B cell (primary cell): Measurements from ENCODE around the gene DCAF15. TPM values are rescaled to one million over a fixed set of nuclear protein-coding genes. Genes with fewer than 3 reads are reported as not detected.
A peak's percentile ranks its signal among the peaks of the same experiment; 100 is the strongest.

ENCODE experiments used
- ATAC-seq: fragments of 200-7000 bp; cut with Tn5 transposase; one replicate; pipeline ENCODE4 v1.10.0; 2021; ENCODE audit warnings: low read depth, mild to moderate bottlenecking, moderate number of reproducible peaks, moderate library complexity
- CTCF ChIA-PET: fragments of 350-600 bp; sonication (Branson Sonifier 250); formaldehyde crosslinking; loops from one replicate; lab custom pipeline; 2021; ENCODE audit warnings: antibody characterized with exemption, inconsistent platforms; lab: Charles Lee
- POLR2A ChIA-PET: fragments of 350-600 bp; sonication (Branson Sonifier 250); formaldehyde crosslinking; loops from one replicate; lab custom pipeline; 2021; ENCODE audit warnings: antibody characterized with exemption; lab: Charles Lee
- DNase-seq: peaks from one replicate; pipeline ENCODE4 v3.0.0; 2013
- H2AFZ ChIP-seq: 2 replicates; pipeline ENCODE4 v1.6.1; 2012; ENCODE audit warnings: mild to moderate bottlenecking, low read depth, low read length; ENCODE audit not compliant: insufficient read depth, poor library complexity, severe bottlenecking
- H3K27ac ChIP-seq, 2 donors: 1 replicate in 1 of 2; 2 replicates in 1 of 2; pipeline ENCODE4 v1.5.1; 2012 to 2013; ENCODE audit warnings: low read length in 2 of 2, mild to moderate bottlenecking in 2 of 2, moderate library complexity in 1 of 2
- H3K27me3 ChIP-seq, 4 experiments: fragments of 200-600 bp in 1 of 4; sonication (generic) in 1 of 4; replicated peaks in 1 of 4; 1 replicate in 2 of 4; 2 replicates in 2 of 4; pipeline versions ENCODE4 v1.6.1 to v1.7.0; 2013 to 2016; ENCODE audit warnings: low read length in 3 of 4, mild to moderate bottlenecking in 2 of 4, mixed read lengths in 1 of 4, moderate library complexity in 1 of 4; ENCODE audit not compliant: insufficient read depth in 4 of 4, control insufficient read depth in 3 of 4; ENCODE audit errors: control extremely low read depth in 1 of 4
- H3K36me3 ChIP-seq, 2 experiments: replicated peaks in 1 of 2; 1 replicate in 1 of 2; 2 replicates in 1 of 2; pipeline versions ENCODE4 v1.6.1 to v1.7.1; 2013; ENCODE audit warnings: low read length in 1 of 2; ENCODE audit not compliant: insufficient read depth in 2 of 2, control insufficient read depth in 1 of 2; ENCODE audit errors: control extremely low read depth in 1 of 2, extremely low read depth in 1 of 2
- H3K4me1 ChIP-seq, 2 donors: fragments of 200-600 bp in 1 of 2; sonication (generic) in 1 of 2; 1 replicate in 1 of 2; 2 replicates in 1 of 2; pipeline versions ENCODE4 v1.5.1 to v1.6.1; 2013 to 2017; ENCODE audit warnings: low read length in 2 of 2; ENCODE audit not compliant: control insufficient read depth in 2 of 2, insufficient read depth in 2 of 2
- H3K4me2 ChIP-seq: replicated peaks from 2 replicates; pipeline ENCODE3; 2012; ENCODE audit warnings: mild to moderate bottlenecking, low read depth, low read length; ENCODE audit not compliant: poor library complexity, severe bottlenecking
- H3K4me3 ChIP-seq, 5 experiments: fragments of 200-600 bp in 1 of 5; sonication (generic) in 1 of 5; 1 replicate in 3 of 5; 2 replicates in 2 of 5; pipeline versions ENCODE4 v1.5.1 to v1.7.0; 2011 to 2016; ENCODE audit warnings: low read length in 4 of 5, mild to moderate bottlenecking in 4 of 5, low read depth in 2 of 5, control low read depth in 1 of 5, moderate library complexity in 1 of 5; ENCODE audit not compliant: insufficient read depth in 1 of 5; ENCODE audit errors: control extremely low read depth in 1 of 5, extremely low read depth in 1 of 5
- H3K79me2 ChIP-seq: fragments of 200-600 bp; sonication (generic); one replicate; pipeline ENCODE4 v1.6.0; 2016; ENCODE audit warnings: low read length; ENCODE audit not compliant: control insufficient read depth, insufficient read depth
- H3K9ac ChIP-seq: fragments of 200-600 bp; sonication (generic); 2 replicates; pipeline ENCODE4 v1.6.1; 2017; ENCODE audit warnings: mild to moderate bottlenecking, low read length, moderate library complexity
- H3K9me3 ChIP-seq, 3 donors: one replicate each; pipeline versions ENCODE4 v1.6.1 to v1.7.1; 2013; ENCODE audit warnings: low read length in 2 of 3; ENCODE audit not compliant: control insufficient read depth in 2 of 3, insufficient read depth in 1 of 3; ENCODE audit errors: control extremely low read depth in 1 of 3
- H4K20me1 ChIP-seq: 2 replicates; pipeline ENCODE4 v1.6.0; 2012; ENCODE audit warnings: mild to moderate bottlenecking, low read length; ENCODE audit not compliant: insufficient read depth, control insufficient read depth, poor library complexity, severe bottlenecking
- H3K27ac Mint-ChIP-seq: one replicate; pipeline ENCODE4 v1.8.0; 2021; ENCODE audit warnings: mixed read lengths
- H3K27me3 Mint-ChIP-seq: one replicate; pipeline ENCODE4 v1.8.0; 2021; ENCODE audit warnings: mixed read lengths
- H3K4me1 Mint-ChIP-seq: one replicate; pipeline ENCODE4 v1.8.0; 2021; ENCODE audit warnings: mixed read lengths
- H3K4me3 Mint-ChIP-seq: one replicate; pipeline ENCODE4 v1.8.0; 2021; ENCODE audit warnings: mixed read lengths
- H3K9me3 Mint-ChIP-seq: one replicate; pipeline ENCODE4 v1.8.0; 2022; ENCODE audit warnings: mixed read lengths; ENCODE audit not compliant: insufficient read depth
- EZH2 ChIP-seq: IDR thresholded peaks from 2 replicates; pipeline ENCODE4 v1.6.1; 2012; ENCODE audit warnings: borderline replicate concordance, low read depth, mild to moderate bottlenecking, moderate library complexity, low read length; ENCODE audit not compliant: insufficient read depth, poor library complexity, severe bottlenecking
- WGBS: methylation state at CpG from one replicate; pipeline ENCODE4 v1.1.5; 2013; ENCODE audit warnings: missing lambda C conversion rate; ENCODE audit not compliant: insufficient coverage; 5-methylcytosine and 5-hydroxymethylcytosine counted together
- intact Hi-C: fragments of 100-400 bp; cut with micrococcal nuclease; formaldehyde crosslinking; loops from one replicate; pipeline ENCODE4 v1.10.0; 2022
- polyA plus RNA-seq: library from polyadenylated mRNA; depleted of rRNA; stranded (reverse); fragments of >200 nt; gene quantifications from 2 replicates; pipeline ENCODE4 v1.2.3, GENCODE V29; 2012
- total RNA-seq, 2 donors: library from RNA; stranded (reverse); fragments of 120-200 nt in 1 of 2; gene quantifications; 1 replicate in 1 of 2; 2 replicates in 1 of 2; pipeline versions ENCODE4 v1.2.3 to v1.2.4, GENCODE V29; 2013 to 2022
- TF ChIP-seq, protein P1 (sequence below): fragments of 200-600 bp; IDR thresholded peaks from one replicate; pipeline ENCODE4 v1.8.0; 2022; ENCODE audit warnings: antibody characterized with exemption, mild to moderate bottlenecking

Gene DCAF15
- total and polyA plus RNA-seq, 2 donors (not counting 1 experiment from before 2014, with no cell fraction given), result 116 to 157 TPM

DNA sequence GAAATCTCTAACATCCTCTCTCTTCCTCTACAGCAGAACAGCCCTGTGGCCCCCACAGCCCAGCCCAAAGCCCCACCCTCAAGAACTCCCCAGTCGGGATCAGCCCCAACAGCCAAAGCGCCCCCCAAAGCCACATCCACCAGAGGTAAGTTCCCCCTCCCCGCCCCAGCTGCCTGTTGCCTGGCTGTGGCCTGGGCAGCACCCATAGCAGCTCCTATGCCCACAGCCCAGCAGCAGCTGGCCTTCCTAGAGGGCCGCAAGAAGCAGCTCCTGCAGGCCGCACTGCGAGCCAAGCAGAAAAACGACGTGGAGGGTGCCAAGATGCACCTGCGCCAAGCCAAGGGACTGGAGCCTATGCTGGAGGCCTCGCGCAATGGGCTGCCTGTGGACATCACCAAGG is 31.8 kb upstream of the DCAF15 start:
- Mint-ChIP-seq H3K27me3 (no peaks in the 10 kb centered on the region), H3K4me3 (no peak overlapping the region), H3K9me3 (no peaks in the 10 kb centered on the region), H3K27ac (no peak overlapping the region), H3K4me1 (no peaks in the 10 kb centered on the region)
- intact Hi-C loops, result no loop called here
- no peak overlapping the region for H3K9ac ChIP-seq
- WGBS, result 100% methylated on average over 11 of the region's 11 CpGs
- H4K20me1 ChIP-seq, result no peaks in the 10 kb centered on the region
- no peak overlapping the region for H2AFZ ChIP-seq
- peaks cover 0 to 41% of the 10 kb centered on the region in 2 experiments for H3K36me3 ChIP-seq
- H3K27ac ChIP-seq, result no peak overlapping the region
- H3K4me1 ChIP-seq, result no peaks in the 10 kb centered on the region
- TF ChIP-seq, protein P1, sequence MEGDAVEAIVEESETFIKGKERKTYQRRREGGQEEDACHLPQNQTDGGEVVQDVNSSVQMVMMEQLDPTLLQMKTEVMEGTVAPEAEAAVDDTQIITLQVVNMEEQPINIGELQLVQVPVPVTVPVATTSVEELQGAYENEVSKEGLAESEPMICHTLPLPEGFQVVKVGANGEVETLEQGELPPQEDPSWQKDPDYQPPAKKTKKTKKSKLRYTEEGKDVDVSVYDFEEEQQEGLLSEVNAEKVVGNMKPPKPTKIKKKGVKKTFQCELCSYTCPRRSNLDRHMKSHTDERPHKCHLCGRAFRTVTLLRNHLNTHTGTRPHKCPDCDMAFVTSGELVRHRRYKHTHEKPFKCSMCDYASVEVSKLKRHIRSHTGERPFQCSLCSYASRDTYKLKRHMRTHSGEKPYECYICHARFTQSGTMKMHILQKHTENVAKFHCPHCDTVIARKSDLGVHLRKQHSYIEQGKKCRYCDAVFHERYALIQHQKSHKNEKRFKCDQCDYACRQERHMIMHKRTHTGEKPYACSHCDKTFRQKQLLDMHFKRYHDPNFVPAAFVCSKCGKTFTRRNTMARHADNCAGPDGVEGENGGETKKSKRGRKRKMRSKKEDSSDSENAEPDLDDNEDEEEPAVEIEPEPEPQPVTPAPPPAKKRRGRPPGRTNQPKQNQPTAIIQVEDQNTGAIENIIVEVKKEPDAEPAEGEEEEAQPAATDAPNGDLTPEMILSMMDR, result no peak
- TF ChIP-seq EZH2, result no peak
- DNase-seq (no peak), ATAC-seq (no peak)
- CTCF ChIA-PET, result interaction anchor here (0.7 kb wide), 1 partner anchor 122 kb away, joined by 4 read pairs; no protein-coding TSS in a partner anchor
- POLR2A ChIA-PET, result interaction anchor here (0.6 kb wide), 1 partner anchor 52 kb away, joined by 3 read pairs; no protein-coding TSS in a partner anchor
- H3K79me2 ChIP-seq, result no peaks in the 10 kb centered on the region
- H3K4me2 ChIP-seq, result no peak overlapping the region
- no peaks in the 10 kb centered on the region for H3K27me3 ChIP-seq
- no peak overlapping the region for H3K4me3 ChIP-seq
- peaks cover 0 to 14% (median 5%) of the 10 kb centered on the region in 3 donors for H3K9me3 ChIP-seq

DNA sequence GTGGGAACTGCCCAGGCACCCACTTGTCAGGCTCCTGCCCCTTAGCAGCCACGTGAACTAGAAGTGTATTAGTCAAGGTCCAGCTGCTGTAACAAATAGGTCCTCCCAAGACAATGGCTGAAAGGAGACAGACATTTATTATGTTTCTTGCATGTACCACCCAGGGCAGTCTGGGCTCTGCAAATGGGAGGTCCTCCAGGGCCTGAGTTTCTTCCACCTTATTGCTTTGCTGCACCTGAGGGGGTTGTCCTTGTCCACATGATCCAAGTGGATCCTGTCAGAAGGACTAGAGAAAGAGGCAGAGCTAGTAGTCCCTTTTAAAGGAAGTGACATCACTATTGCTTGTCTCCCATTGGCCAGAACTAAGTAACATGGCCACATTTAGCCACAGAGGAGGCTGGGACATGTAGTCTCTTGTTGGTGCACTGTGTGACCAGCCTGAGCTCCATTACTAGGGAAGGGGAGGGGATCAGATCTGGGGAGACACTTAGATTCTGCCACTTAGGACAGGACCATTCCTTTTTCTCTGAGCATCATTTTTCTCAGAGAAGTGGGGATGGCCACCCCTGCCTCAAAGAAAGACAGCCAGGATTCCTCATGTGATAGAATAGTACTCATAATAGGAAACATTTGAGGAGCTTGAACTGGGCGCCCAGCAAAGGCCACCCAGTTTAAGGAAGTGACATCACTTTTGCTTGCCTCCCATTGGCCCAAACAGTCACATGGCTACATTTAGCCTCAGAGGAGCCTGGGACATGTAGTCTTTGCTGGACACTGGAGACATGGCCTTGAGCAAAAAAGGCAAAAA is 31.2 kb upstream of the DCAF15 start:
- no peak overlapping the region for H3K4me3 Mint-ChIP-seq
- H4K20me1 ChIP-seq, result no peaks in the 10 kb centered on the region
- no peaks in the 10 kb centered on the region for H3K4me1 Mint-ChIP-seq
- H3K4me1 ChIP-seq, result no peaks in the 10 kb centered on the region
- H3K9ac ChIP-seq, result no peak overlapping the region
- no peak overlapping the region for H3K4me2 ChIP-seq
- no peaks in the 10 kb centered on the region for H3K79me2 ChIP-seq
- H3K9me3 Mint-ChIP-seq, result no peaks in the 10 kb centered on the region
- H3K27ac Mint-ChIP-seq, result no peak overlapping the region
- intact Hi-C loops, result no loop called here
- ChIA-PET POLR2A (interaction anchor here (0.6 kb wide), 1 partner anchor 52 kb away, joined by 3 read pairs; no protein-coding TSS in a partner anchor), CTCF (interaction anchor here (0.6 to 0.7 kb wide), 2 partner anchors 50 to 121 kb away, joined by 4 read pairs; no protein-coding TSS in a partner anchor)
- peak; percentile 57 for ATAC-seq
- 94% methylated on average over 2 of the region's 2 CpGs for WGBS
- no peak overlapping the region for H2AFZ ChIP-seq
- H3K4me3 ChIP-seq, result no peak overlapping the region
- no peak overlapping the region for H3K27ac ChIP-seq
- peaks cover 0 to 14% (median 5%) of the 10 kb centered on the region in 3 donors for H3K9me3 ChIP-seq
- DNase-seq, result peak; percentile 40
- no peaks in the 10 kb centered on the region for H3K27me3 Mint-ChIP-seq
- H3K36me3 ChIP-seq, result peaks cover 0 to 37% of the 10 kb centered on the region in 2 experiments
- no peaks in the 10 kb centered on the region for H3K27me3 ChIP-seq
- TF ChIP-seq, protein P1, result no peak
- TF ChIP-seq EZH2, result no peak
